IMR-90 (cell line): Measurements from ENCODE around the gene CYCS.

Experiments used
- CEBPB ChIP-seq: IDR thresholded peaks from 2 replicates; pipeline ENCODE4 v1.6.1; 2012; ENCODE audit warnings: low read depth, low read length, improper control_type of control experiment
- CHD1 ChIP-seq: IDR thresholded peaks from 2 replicates; pipeline ENCODE4 v1.6.1; 2012; ENCODE audit warnings: low read depth, low read length, improper control_type of control experiment
- MAFK ChIP-seq: IDR thresholded peaks from 2 replicates; pipeline ENCODE4 v1.6.1; 2012; ENCODE audit warnings: low read depth, low read length, improper control_type of control experiment
- MAZ ChIP-seq: IDR thresholded peaks from 2 replicates; pipeline ENCODE4 v1.6.1; 2012; ENCODE audit warnings: low read depth, mild to moderate bottlenecking, low read length, improper control_type of control experiment, moderate library complexity, borderline replicate concordance
- MXI1 ChIP-seq: IDR thresholded peaks from 2 replicates; pipeline ENCODE4 v1.6.1; 2012; ENCODE audit warnings: low read depth, mild to moderate bottlenecking, low read length, moderate library complexity, borderline replicate concordance
- NFE2L2 ChIP-seq: fragments of 150-350 bp; IDR thresholded peaks from 2 replicates; pipeline ENCODE4 v1.6.1; 2016; ENCODE audit warnings: low read depth, mild to moderate bottlenecking, low read length
- POLR2A ChIP-seq: IDR thresholded peaks from 2 replicates; pipeline ENCODE4 v1.6.1; 2012; ENCODE audit warnings: mild to moderate bottlenecking, low read depth, low read length
- RAD21 ChIP-seq: IDR thresholded peaks from 2 replicates; pipeline ENCODE4 v1.6.1; 2012; ENCODE audit warnings: low read length, improper control_type of control experiment
- RCOR1 ChIP-seq: IDR thresholded peaks from 2 replicates; pipeline ENCODE4 v1.6.1; 2012; ENCODE audit warnings: mild to moderate bottlenecking, low read length, improper control_type of control experiment; ENCODE audit not compliant: insufficient replicate concordance
- RFX5 ChIP-seq: IDR thresholded peaks from 2 replicates; pipeline ENCODE4 v1.8.0; 2012; ENCODE audit warnings: low read depth, mild to moderate bottlenecking, low read length, moderate library complexity
- SMC3 ChIP-seq: fragments of 150-350 bp; IDR thresholded peaks from 2 replicates; pipeline ENCODE4 v1.6.1; 2016; ENCODE audit warnings: low read depth, mild to moderate bottlenecking, antibody characterized with exemption, low read length, moderate library complexity
- TF ChIP-seq, protein P1 (sequence below): conservative IDR thresholded peaks from 2 replicates; pipeline ENCODE4 v1.5.1; 2012; ENCODE audit warnings: mild to moderate bottlenecking, low read depth, low read length, improper control_type of control experiment
- TF ChIP-seq, protein P2 (sequence below): fragments of 150-350 bp; IDR thresholded peaks from 2 replicates; pipeline ENCODE4 v1.6.1; 2017; ENCODE audit warnings: mild to moderate bottlenecking, antibody characterized with exemption, low read length, low read depth
- TF ChIP-seq, protein P3 (sequence below): fragments of 150-350 bp; IDR thresholded peaks from 2 replicates; pipeline ENCODE4 v1.6.1; 2016; ENCODE audit warnings: low read depth, mild to moderate bottlenecking, low read length, moderate library complexity, borderline replicate concordance

DNA sequence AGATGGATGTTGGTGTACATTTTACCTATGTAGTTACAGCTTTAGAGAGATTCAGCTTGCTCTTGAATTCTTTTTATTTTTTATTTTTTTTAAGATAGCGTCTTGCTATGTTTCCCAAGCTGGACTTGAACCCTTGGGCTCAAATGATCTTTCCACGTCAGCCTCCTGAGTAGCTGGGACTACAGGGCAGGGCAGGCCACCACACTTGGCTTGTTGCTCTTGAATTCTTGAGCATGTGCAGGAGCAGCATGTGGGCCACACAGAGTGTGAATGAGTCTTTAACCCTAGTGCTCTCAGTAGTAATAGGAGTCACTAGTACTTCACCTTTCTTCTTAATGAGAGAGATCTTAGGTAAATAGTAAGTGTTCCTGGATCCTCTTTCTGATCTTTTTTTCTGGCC lies 26.7 kb upstream of the CYCS start:
- TF ChIP-seq, protein P1, sequence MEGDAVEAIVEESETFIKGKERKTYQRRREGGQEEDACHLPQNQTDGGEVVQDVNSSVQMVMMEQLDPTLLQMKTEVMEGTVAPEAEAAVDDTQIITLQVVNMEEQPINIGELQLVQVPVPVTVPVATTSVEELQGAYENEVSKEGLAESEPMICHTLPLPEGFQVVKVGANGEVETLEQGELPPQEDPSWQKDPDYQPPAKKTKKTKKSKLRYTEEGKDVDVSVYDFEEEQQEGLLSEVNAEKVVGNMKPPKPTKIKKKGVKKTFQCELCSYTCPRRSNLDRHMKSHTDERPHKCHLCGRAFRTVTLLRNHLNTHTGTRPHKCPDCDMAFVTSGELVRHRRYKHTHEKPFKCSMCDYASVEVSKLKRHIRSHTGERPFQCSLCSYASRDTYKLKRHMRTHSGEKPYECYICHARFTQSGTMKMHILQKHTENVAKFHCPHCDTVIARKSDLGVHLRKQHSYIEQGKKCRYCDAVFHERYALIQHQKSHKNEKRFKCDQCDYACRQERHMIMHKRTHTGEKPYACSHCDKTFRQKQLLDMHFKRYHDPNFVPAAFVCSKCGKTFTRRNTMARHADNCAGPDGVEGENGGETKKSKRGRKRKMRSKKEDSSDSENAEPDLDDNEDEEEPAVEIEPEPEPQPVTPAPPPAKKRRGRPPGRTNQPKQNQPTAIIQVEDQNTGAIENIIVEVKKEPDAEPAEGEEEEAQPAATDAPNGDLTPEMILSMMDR = no peak
- TF ChIP-seq NFE2L2 (no peak), RCOR1 (no peak), CHD1 (no peak), MAFK (no peak), MXI1 (no peak), RFX5 (no peak), POLR2A (no peak), SMC3 (no peak), CEBPB (no peak), RAD21 (no peak), MAZ (no peak)
- TF ChIP-seq, protein P2, sequence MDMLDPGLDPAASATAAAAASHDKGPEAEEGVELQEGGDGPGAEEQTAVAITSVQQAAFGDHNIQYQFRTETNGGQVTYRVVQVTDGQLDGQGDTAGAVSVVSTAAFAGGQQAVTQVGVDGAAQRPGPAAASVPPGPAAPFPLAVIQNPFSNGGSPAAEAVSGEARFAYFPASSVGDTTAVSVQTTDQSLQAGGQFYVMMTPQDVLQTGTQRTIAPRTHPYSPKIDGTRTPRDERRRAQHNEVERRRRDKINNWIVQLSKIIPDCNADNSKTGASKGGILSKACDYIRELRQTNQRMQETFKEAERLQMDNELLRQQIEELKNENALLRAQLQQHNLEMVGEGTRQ = no peak
- TF ChIP-seq, protein P3, sequence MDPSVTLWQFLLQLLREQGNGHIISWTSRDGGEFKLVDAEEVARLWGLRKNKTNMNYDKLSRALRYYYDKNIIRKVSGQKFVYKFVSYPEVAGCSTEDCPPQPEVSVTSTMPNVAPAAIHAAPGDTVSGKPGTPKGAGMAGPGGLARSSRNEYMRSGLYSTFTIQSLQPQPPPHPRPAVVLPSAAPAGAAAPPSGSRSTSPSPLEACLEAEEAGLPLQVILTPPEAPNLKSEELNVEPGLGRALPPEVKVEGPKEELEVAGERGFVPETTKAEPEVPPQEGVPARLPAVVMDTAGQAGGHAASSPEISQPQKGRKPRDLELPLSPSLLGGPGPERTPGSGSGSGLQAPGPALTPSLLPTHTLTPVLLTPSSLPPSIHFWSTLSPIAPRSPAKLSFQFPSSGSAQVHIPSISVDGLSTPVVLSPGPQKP = no peak
